GM21737 (cell line): ENCODE measurements around the gene STAMBP.

ENCODE experiments used
- ATAC-seq: cut with Tn5 transposase; IDR thresholded peaks from one replicate; pipeline ENCODE4 v1.9.1; 2021; ENCODE audit warnings: mild to moderate bottlenecking, moderate library complexity; ENCODE audit not compliant: unreplicated experiment

Gene STAMBP

DNA sequence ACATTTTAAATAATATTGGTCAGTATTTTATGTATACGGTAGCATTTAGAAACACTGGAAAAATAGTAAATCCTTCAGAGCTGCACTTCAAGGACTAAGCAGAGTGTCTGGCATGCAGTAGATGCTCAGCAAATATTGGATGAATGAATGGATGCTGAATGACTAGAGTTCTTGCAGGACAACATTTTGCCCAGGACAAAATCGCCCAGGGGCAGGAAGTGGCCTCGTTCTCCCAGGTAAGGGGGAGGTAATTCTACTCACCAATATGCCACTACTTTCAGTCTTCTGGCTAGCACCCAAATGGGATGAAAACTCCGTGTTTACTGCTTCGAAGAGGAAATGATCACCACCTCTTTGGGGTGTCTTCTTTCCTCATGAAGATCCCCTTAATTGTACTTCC is 93.9 kb downstream of the STAMBP start:
- ATAC-seq: no peak
